ENCODE results near the gene ACTA1. TPM values are rescaled to one million over a fixed set of nuclear protein-coding genes. Genes with fewer than 3 reads are reported as not detected.

Gene ACTA1
- polyA plus RNA-seq, 1 donor from 2014 or later, result 1.0 TPM

- Histone ChIP-seq H3K27me3 (ENCODE audit: insufficient read depth, low read depth, low read length) (peaks cover 13% of the 10 kb centered on the region), H3K79me2 (replicated peaks; ENCODE audit: insufficient read depth, low read length) (no peaks in the 10 kb centered on the region), H3K9me2 (ENCODE audit: insufficient read depth, low read length) (no peaks in the 10 kb centered on the region), H3K27ac (ENCODE audit: low read length) (peak overlapping the region; percentile 87), H3K9ac (ENCODE audit: low read length) (peak overlapping the region; percentile 63), H3K4me3 (ENCODE audit: low read length) (peak overlapping the region; percentile 54), H3K9me3 (ENCODE audit: low read length) (no peaks in the 10 kb centered on the region), H3F3A (ENCODE audit: insufficient read depth, low read length, poor library complexity, severe bottlenecking) (no peaks in the 10 kb centered on the region), H2AFZ (ENCODE audit: low read depth, low read length) (peak overlapping the region; percentile 63), H4K20me1 (ENCODE audit: insufficient read depth) (no peaks in the 10 kb centered on the region), H3K4me2 (ENCODE audit: low read length) (peak overlapping the region; percentile 66), H3K36me3 (ENCODE audit: insufficient read depth, low read length) (no peaks in the 10 kb centered on the region)
- TF ChIP-seq RAD21 (conservative IDR thresholded peaks at IDR 0.05) (peak; percentile 26), POLR2AphosphoS5 (IDR thresholded peaks at IDR 0.05) (peak; percentile 42), TAF1 (IDR thresholded peaks at IDR 0.05; ENCODE audit: low read depth) (no peak), EP300 (conservative IDR thresholded peaks at IDR 0.05; ENCODE audit: poor library complexity, severe bottlenecking) (peak; percentile 36), SMC3 (conservative IDR thresholded peaks at IDR 0.05; ENCODE audit: poor library complexity) (no peak)
- TF ChIP-seq, protein P1, sequence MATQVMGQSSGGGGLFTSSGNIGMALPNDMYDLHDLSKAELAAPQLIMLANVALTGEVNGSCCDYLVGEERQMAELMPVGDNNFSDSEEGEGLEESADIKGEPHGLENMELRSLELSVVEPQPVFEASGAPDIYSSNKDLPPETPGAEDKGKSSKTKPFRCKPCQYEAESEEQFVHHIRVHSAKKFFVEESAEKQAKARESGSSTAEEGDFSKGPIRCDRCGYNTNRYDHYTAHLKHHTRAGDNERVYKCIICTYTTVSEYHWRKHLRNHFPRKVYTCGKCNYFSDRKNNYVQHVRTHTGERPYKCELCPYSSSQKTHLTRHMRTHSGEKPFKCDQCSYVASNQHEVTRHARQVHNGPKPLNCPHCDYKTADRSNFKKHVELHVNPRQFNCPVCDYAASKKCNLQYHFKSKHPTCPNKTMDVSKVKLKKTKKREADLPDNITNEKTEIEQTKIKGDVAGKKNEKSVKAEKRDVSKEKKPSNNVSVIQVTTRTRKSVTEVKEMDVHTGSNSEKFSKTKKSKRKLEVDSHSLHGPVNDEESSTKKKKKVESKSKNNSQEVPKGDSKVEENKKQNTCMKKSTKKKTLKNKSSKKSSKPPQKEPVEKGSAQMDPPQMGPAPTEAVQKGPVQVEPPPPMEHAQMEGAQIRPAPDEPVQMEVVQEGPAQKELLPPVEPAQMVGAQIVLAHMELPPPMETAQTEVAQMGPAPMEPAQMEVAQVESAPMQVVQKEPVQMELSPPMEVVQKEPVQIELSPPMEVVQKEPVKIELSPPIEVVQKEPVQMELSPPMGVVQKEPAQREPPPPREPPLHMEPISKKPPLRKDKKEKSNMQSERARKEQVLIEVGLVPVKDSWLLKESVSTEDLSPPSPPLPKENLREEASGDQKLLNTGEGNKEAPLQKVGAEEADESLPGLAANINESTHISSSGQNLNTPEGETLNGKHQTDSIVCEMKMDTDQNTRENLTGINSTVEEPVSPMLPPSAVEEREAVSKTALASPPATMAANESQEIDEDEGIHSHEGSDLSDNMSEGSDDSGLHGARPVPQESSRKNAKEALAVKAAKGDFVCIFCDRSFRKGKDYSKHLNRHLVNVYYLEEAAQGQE (IDR thresholded peaks at IDR 0.05; ENCODE audit: borderline replicate concordance), result no peak
Observed at GRCh38 chr1:229410692-229411433, 23.0 kb downstream of the ACTA1 start.

DNA sequence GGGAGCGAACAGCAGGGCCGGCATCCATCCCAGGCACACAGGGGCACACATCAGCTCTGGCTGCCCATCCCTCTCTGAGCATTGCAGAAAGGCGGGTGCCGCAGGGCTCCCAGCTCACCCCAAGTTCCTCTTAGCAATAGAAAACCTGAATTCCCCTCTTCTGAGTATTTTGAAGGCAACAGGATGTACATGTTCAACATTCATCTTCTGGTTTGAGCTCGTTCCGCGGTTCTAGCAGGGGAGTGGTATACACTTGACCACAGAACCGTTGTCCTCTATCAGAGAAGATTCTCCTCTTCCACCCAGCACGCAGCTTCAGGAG lies 23.6 kb downstream of the ACTA1 start:
- Histone ChIP-seq H3K27ac (ENCODE audit: low read length) (peak overlapping the region; percentile 87), H3K9ac (ENCODE audit: low read length) (peak overlapping the region; percentile 63), H3K36me3 (ENCODE audit: insufficient read depth, low read length) (no peaks in the 10 kb centered on the region), H2AFZ (ENCODE audit: low read depth, low read length) (peak overlapping the region; percentile 63), H3K79me2 (replicated peaks; ENCODE audit: insufficient read depth, low read length) (no peaks in the 10 kb centered on the region), H4K20me1 (ENCODE audit: insufficient read depth) (no peaks in the 10 kb centered on the region), H3F3A (ENCODE audit: insufficient read depth, low read length, poor library complexity, severe bottlenecking) (no peaks in the 10 kb centered on the region), H3K4me3 (ENCODE audit: low read length) (peak overlapping the region; percentile 54), H3K9me2 (ENCODE audit: insufficient read depth, low read length) (no peaks in the 10 kb centered on the region), H3K27me3 (ENCODE audit: insufficient read depth, low read depth, low read length) (peaks cover 13% of the 10 kb centered on the region), H3K9me3 (ENCODE audit: low read length) (no peaks in the 10 kb centered on the region), H3K4me2 (ENCODE audit: low read length) (peak overlapping the region; percentile 66)
- TF ChIP-seq, protein P2, sequence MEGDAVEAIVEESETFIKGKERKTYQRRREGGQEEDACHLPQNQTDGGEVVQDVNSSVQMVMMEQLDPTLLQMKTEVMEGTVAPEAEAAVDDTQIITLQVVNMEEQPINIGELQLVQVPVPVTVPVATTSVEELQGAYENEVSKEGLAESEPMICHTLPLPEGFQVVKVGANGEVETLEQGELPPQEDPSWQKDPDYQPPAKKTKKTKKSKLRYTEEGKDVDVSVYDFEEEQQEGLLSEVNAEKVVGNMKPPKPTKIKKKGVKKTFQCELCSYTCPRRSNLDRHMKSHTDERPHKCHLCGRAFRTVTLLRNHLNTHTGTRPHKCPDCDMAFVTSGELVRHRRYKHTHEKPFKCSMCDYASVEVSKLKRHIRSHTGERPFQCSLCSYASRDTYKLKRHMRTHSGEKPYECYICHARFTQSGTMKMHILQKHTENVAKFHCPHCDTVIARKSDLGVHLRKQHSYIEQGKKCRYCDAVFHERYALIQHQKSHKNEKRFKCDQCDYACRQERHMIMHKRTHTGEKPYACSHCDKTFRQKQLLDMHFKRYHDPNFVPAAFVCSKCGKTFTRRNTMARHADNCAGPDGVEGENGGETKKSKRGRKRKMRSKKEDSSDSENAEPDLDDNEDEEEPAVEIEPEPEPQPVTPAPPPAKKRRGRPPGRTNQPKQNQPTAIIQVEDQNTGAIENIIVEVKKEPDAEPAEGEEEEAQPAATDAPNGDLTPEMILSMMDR (IDR thresholded peaks at IDR 0.05; ENCODE audit: poor library complexity, severe bottlenecking), result no peak
- TF ChIP-seq MXI1 (conservative IDR thresholded peaks at IDR 0.05; ENCODE audit: poor library complexity, severe bottlenecking), result no peak
- no peak for TF ChIP-seq EZH2 (IDR thresholded peaks at IDR 0.05; ENCODE audit: borderline replicate concordance, insufficient read depth, low read length, poor library complexity, severe bottlenecking)
- no peak for TF ChIP-seq EP300 (conservative IDR thresholded peaks at IDR 0.05; ENCODE audit: poor library complexity, severe bottlenecking)
- TF ChIP-seq, protein P1 (IDR thresholded peaks at IDR 0.05; ENCODE audit: borderline replicate concordance), result no peak
- TF ChIP-seq SMC3 (conservative IDR thresholded peaks at IDR 0.05; ENCODE audit: poor library complexity), result no peak

Measured in neural cell (in vitro differentiated cells).